GM18868 (cell line): Measurements from ENCODE around the gene CEP131.

Source experiments
- ATAC-seq: cut with Tn5 transposase; IDR thresholded peaks from one replicate; pipeline ENCODE4 v1.9.1; 2021; ENCODE audit warnings: mild to moderate bottlenecking, moderate library complexity; ENCODE audit not compliant: unreplicated experiment

CEP131 gene

DNA sequence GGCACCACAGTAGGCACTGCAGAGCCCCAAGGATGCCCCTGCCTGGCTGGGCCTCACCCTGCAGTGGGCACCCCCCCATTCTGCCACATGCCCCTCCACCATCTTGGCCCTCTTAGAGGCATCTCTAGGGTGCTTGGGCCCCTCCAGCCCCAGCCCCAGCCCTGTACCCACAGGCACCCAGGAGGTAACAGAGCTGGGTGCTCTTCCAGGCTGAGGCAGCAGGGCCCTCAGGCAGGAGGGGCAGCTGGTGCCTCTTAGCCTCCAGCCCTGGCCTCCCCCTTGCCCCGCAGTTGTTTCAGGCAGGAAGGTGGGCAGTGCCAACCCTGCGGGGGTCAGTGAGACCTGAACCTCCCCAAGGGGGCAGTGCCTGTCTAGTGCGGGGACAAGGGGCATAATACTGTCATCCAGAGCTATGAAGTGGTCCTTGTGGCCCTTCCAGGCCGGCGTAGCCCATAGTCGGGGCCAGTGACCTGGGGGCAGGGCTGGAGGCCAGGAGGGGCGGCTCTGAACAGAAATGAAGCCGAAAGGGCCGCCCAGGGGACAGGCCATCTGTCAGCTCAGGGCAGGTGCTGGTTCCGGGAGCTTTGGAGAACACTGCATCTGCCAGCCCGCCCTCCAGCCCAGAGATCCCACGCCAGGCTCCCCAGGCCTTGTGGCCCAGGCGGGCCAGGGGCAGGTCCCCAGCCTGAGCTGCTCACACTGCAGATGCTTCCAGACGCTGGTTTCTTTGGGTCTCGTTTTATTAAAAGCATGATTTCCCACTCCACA, 51.9 kb downstream of the CEP131 start:
- no peak for ATAC-seq

DNA sequence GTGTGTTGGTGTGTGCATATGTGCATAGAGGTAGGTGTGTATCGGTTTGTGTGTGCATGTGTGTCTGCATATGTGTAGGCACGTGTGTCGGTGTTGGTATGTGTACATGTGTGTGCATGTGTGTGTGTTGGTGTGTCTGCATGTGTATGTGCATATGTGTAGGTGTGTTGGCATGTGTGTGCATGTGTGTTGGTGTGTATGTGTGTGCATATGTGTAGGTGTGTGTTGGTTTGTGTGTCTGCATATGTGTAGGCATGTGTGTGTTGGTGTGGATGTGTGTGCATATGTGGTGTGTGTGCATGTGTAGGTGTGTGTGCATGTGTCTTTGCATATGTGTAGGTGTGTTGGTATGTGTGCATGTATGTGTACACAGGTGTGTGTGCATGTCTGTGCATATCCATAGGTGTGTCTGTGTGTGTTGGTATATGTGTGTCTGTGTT, 52.9 kb downstream of the CEP131 start:
- ATAC-seq = no peak

DNA sequence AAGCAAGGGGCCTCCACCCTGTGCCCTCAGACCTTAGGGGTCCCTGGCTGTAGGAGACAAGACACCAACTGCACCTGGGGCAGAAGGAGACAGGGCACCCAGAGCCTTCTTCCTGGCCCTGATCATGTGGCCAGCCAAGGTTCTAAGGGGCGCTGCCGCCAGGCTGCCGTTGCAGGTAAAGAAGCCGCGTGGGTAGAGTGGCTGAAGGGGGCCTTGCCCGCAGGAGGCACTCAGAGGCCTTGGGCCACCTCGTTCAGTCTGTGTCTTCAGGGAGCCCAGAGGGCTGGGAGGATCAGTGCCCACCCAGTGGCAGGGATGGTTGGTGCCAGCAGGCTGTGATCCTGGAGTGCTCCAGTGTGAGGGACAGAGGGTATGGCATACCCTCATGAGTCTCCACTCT, 55.1 kb downstream of the CEP131 start:
- no peak for ATAC-seq

DNA sequence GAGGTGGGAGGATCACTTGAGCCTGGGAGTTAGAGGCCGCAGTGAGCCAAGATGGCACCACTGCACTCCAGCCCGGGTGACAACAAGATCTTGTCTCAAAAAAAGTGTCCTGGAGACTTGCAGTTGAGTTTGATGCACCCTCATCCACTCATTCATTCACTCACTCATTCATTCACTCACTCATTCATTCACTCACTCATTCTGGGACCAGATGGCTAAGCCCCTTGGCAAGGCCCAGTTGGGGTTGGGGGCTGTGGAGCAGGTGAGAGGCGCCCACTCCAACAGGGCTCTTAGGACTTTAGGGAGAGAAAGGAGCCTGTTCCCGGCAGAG, 55.6 kb downstream of the CEP131 start:
- ATAC-seq = no peak

DNA sequence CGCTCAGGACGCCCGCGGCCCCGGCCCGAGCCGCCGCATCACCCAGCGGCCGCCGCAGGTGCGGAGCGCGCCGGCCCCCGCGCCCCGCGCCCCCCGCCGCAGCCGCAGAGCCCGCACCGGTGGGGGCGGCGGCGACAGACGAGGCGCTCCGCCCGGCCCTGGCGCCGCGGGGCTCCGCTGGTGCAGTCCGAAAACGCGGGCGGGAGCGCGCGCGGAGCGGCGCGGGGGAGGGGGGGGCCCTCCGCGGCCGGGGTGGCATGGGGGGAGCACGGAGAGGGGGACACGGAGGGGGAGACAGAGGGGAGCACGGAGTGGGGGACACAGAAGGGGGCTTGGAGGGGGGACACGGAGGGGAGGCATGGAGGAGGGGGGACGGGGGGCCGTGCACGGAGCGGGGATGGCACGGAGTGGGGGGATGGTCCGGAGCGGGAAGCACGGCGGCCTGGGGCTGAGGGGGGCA, 56.7 kb downstream of the CEP131 start, which contains the start of gene AATK:
AATK (minus strand) TSS at position 189 of the 460 bp plus-strand sequence. CDS start 229 bp downstream, outside the sequence.
- no peak for ATAC-seq

DNA sequence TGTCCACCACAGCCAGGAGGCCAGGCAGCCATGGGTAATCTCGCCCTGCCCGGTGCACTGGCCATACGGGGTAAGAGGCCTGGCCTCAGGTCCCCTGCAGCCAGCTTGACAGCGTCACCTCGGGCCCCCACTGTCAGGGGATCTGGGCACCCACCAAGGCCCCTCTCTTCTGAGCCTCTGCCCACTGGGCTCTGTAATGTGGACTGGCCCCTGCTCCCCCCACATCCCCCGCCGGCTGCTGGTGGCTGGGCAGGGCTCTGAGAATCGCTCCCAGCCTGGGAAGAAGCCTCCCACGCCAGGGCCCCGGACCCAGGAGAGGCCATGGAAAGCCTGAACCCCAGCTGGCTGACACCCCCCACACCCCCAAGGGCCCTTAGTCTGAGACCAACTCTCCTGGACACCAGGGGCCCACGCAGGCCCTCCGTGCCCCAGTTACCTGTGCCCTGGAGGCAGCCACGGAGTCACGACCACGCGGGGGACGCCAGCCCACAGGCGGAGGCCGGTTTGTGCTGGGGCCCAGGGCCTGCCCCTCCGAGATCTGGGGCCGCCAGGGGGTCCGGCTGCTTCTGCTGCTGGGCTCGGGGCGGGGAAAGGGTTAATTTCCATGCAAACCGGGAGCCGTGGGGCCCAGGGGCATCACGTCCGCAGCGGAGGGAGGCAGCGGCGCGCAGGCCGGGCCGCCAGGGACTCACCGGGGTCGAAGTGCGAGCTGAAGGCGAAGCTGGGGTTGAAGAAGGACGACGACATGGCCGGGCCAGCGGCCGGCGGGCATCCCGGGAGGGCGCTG, 57.3 kb downstream of the CEP131 start, which contains the start of gene PVALEF:
PVALEF (plus strand) TSS at position 262 of the 787 bp plus-strand sequence. CDS start 15,720 bp downstream, outside the sequence.
- no peak for ATAC-seq

DNA sequence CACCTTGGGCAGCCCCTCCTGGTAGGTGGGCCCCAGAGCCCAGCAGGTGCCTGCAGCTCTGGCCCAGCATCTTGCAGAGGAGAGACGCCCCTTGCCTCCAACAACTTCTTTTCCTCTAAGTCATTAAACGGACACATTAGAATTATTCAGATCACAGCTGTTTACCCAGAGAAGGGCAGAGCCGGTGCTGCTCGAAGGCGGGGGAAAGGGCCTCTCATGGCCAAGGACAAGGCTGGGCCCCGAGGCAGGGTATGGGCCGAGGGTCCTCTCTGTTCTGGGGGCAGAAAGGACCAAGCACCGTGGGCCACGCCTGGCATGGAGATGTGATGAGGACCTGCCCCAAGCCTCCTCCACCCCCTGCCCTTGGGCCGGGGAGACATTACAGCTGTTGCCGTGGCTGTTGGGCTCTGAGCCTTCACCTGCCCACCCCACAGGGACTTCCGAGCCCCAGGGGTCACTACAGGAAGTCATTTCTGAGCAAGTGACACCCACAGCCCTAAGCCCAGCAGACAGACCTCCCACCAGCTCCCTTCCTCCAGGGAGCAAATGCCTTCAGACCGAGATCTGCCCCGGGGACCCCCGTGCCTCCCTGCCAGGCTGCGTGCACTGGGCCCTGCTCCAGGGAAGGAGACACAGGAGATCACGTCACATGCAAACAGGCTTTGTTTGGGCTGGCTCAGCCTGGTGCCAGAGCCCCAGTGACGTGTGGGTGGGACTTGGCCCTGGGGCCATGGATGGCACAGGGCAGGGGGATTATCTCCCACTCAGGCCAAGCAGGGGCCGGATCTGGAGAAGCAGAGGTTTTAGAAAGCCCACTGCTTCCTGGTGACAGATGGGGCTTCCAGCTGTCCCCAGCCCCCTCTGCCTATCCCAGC, 58.2 kb downstream of the CEP131 start:
- ATAC-seq = no peak

DNA sequence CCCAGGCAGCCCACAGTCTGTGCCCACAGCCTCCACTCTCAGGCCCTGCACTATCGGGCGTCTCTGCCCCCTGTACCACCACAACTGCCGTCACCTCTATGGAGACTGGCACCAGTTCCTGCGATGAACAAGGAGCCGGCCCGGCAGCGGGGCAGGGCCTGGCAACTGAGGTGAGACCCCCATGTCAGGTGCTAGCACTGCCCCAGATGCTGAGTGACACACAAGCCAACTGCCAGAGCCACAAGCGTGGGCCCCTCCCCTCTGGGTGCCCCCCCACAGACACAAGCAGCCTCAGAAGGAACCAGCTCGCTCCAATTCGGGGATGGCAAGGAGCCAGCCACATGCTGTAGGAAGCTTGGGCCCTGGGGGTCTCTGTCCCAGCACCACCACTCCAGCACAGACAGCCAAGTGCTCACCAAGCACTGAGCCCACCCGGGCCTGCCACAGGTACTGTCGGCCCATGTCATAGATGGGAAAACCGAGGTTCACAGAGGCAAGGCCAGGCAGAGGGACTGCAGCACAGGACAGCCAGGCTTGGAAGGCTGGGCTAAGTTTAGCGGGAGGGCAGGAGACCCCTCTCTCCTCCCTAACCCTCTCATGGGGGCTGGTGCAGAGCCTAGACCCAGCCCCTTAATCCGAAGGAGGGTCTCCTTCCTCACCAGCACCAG, 58.9 kb downstream of the CEP131 start:
- ATAC-seq = no peak

DNA sequence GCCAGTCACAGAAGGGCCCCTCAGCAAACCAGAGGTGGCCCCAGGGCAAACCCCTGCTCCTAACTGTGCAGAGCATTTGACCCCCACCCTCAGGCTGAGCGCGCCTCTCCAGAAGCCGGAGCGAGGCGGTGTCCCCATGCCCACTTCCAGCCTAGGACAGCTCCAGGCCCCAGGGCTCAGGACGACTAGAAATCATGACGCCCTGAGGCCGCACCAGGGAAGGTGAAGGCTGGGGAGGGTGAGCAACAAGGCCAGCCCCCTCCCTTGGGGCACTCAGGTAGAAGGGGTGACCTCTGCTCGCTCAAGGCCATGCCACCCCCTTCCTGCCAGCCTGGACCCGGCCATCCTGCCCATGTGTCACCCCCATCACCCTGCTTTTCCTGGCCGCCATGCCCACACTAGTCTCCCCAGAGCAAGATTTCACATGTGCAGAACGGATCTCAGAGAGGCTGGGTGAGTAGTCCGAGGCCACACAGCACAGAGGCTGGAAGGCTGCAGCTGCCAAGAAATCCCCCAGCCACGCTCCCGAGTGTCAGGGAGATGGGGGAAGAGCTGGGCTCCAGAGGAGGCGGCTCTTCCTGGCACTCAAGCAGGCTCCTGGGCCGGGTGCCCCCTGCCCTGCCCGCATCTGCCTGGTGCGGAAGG, 59.6 kb downstream of the CEP131 start:
- ATAC-seq = no peak

DNA sequence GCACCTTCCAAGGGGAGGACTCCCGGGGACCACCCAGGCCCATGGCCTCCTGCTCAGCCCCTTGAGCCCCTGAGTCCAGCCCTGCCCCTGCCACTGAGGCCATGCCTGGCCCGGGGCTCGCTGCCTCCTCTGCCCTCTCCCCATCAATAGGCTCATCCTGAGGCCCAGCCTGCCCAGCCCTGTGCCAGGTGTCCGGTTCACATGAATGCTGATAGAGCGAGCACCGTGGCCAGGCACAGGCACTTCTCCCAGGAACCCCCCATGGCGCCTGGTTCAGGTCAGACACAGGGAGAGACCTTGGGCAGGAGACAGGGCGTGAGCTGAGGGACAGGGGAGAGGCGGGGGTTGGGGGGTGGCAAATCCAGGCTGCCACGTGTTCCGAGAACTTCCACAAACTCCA, 60.3 kb downstream of the CEP131 start:
- no peak for ATAC-seq

DNA sequence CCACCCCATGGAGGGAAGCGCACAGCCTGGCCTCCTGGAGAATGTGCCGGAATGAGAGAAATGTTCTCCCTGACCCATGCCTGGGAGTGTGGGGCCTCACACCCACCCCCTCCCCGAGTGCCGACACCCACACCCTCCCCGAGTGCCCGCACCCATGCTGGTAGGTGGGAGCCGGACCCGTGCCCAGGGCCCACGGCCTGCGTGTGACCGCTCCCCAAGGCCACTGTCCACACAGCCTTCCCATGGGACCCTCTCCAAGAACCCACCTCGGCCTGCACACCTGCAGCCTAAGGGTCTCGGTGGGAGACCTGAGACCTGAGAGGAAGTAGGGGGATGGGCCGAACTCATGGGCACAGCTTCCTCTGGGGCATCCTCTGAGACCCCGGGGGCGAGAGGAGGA, 60.8 kb downstream of the CEP131 start:
- ATAC-seq = no peak

DNA sequence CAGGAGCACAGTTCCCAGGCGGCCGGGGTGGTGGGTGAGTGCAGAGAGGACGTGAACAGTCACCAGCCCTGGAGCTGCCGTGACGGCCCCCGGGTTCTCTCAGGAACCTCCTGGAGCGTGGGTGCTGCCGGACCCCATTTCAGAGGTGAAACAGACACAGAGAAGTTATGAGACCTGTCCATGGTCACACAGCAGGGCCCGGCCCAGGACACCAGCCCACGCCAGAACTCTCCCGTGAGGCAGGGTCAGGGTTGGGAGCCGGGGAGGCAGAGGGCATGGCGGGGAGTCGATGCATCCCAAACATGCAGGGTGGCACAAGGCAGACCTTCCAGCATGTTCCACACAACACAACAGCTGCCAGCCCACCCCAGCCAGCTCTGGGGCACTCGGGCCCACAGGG, 61.2 kb downstream of the CEP131 start:
- ATAC-seq = no peak

DNA sequence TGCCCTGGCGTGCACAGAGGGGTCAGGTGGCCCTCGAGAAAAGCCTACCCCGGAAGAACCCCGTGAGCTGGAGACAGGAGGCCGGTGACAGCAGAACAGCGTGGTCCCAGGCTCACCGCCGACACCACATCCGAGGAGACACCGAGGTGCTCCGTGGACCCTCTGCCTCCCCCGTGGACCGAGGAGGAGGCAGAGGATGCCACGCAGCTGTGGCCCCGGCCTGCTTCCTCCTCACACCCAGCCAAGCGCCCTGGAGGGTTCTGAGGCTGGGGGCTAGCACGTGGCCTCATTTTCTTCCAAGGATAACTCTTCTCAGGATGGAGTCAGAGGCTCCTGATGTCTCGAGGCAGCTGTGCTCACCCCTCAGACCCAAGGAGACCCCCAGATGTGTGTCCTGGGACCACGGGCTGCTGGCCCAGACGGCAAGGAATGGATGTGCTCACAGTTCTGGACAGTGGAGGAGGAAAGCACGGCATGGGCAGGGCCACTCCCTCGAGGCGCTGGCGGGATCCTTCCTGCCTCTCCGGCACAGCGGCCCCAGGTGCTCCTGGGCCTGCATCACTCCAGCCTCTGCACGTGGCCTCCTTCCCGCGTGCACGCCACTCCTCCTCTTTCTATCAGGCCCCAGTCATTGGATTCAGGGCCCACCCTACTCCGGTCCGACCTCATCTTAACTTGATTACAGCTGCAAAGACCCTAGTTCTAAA, 61.9 kb downstream of the CEP131 start:
- no peak for ATAC-seq

DNA sequence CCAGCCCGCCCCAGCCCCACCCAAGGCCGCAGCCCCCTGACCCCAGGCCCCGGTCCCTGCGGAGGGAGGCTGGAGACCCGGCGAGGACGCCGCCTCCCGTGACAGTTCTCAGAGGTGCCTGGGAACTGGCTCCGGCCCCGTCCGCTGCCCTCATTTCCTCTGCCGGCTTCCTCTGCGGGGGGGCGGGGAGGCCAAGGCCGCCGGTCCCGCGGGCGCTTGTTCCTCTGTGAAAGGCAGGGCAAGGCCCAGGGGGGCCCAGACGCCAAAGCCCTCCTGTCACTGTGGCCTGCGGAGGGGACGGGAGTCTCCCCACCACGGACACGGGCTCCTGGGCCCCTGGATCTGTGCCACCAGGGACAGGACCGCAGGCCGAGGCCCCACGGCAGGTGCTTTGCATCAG, 62.5 kb downstream of the CEP131 start:
- ATAC-seq = no peak

DNA sequence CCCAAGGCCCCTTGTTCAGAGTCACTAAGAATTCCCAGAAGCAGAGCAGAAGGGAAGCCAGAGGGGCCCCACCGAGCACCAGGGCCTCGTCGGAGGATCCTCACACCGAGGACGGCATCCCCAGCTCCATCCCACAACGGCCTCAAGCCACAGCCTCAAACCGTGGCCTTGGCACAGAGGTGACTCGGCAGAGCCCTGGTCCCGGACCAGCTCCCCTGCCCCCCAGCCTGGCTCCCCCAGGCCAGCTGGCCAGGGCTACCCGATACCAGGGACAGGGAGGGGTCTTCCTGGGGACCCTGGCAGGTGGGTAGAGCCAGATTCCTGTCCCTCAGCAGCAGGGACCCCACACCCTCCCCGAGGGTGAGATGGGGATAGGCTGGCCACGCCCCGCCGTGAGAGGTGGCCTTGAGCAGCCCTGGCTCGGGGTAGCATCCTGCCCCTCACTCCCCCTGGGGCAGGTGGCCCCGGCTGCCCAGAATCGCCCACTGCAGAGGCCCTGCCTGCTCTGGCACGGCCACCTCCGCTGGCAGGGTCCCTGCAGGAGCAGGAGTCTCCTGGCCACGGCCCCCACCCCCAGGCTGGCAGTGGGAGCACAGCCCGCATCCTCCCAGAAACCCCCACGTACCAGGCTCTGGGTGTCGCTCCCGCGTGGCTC, 63.0 kb downstream of the CEP131 start:
- no peak for ATAC-seq

DNA sequence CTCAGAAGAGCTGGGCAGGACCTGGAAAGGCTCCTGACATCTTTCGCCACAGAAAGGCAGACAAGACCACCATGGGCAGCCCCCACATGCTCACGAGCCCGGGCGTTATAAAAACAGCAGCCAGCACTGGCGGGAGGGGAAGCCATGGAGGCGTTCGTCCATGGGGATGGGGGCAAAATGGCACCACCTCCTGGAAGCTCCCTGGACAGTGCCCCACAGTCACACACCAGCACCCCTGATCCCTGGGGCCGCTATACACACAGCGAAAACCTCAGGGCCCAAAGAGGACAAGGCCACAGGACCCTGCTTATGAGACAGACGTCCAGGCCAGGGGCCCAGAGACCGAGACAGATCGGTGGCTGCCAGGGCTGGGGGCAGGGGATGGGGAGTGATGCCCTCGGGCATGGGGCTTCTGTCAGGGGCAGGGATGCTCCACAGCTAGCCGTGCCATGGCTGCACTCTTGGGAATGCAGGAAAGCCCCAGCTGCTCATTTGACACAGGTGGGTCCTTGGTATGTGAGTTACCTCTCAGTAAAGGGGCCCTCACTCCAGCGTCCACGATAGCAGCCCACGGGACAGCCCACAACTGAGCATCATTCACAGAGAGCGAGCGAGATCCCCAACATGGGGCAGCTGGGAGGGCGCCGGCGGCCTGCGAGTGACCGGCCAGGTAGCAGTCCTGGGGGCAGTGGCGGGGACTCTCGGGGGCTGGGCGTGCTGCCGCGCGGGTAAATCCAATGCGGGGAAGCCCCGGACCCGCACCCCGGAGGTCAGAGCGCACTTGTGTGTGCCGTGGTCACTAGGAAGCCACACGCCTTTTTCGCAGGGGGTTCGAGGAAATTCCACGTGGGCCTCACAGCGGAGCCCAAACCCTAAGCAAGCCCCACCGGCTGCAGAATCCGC, 63.8 kb downstream of the CEP131 start:
- ATAC-seq = no peak

DNA sequence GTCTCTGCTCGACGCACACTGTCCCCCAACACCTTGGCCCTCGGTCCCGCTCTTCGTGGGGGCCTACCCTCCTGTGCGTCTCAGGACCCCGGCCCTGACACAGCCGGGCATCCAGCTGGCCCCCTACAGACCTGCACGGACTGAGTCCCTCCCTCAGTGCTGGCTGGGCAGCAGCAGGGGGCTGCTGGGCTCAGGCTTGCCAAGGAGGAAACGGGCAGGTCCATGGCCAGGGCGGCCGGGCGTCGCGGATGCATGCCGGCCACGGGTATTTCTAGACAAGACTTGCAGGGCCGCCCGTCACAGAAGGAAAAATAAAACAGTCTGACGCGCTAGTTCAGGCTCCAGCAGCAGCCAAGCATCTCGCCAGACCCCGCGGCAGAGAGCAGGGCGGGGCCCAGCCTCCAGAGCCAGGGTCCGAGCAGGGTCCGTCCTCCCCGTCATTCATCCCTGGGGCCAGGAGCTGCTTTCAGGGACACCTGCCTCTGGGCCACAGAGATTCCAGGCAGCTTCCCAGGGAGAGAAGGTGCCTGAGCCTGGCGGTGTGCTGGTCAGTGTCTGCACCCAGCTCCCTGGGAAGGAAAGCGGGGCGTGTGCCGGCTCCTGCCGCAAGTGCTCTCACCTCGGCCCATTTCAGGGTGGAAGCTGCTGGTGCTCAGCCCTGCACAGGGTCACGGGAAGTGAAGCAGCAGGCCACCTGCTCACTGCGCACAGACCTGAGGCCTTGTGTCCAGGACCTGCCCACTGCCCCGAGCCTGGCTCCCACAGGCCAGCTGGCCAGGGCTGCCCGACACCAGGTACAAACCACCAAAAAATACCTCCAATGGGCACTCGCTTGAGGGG, 64.7 kb downstream of the CEP131 start:
- ATAC-seq = no peak
